ENCODE measurements around the gene TFCP2L1.

The TFCP2L1 gene

DNA sequence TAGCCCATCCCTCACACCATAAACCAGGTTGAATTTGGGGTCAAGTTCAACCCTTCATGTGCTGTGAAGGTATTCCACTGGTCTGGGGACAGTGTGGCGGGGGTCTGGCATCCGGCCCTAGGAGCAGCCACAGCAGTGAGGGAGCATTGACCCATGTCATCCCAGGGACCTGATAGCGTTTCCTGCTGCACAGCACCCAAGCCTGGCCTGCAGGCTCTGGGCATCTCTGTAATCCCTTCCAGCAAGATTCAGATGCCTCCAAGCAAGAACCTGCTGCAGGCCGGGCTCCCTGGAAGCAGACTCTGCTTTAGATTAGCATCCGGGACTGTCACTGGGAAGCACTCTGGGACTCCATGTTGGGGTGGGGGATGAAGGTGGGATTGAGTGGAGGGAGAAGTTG is 90.4 kb downstream of the TFCP2L1 start:
- Mint-ChIP-seq H3K36me3 (no peaks in the 10 kb centered on the region), H3K27me3 (peaks cover 1% of the 10 kb centered on the region), H3K4me3 (no peak overlapping the region), H3K27ac (no peak overlapping the region), H3K4me1 (no peaks in the 10 kb centered on the region), H3K9me3 (no peaks in the 10 kb centered on the region)

DNA sequence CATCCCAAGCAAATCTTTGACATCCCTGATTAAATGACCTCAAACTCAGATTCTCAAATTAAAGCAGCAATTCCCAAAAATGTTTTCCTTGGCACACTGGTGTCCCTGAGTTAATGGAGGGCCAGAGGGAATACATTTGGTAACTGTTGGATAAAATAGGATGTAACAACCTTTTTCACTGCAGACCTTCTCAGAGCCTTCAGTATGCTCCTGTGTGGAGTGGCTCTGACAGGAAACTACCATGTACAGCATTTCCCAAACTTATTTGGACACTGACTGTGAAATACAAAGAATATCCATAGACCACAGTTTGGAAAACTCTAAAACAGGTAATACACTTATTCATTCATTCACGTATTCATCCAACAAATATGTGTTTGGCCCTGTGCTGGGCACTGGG is 91.8 kb downstream of the TFCP2L1 start:
- Mint-ChIP-seq H3K27ac (no peak overlapping the region), H3K9me3 (no peaks in the 10 kb centered on the region), H3K4me1 (no peaks in the 10 kb centered on the region), H3K4me3 (no peak overlapping the region), H3K36me3 (no peaks in the 10 kb centered on the region), H3K27me3 (peaks cover 1% of the 10 kb centered on the region)

DNA sequence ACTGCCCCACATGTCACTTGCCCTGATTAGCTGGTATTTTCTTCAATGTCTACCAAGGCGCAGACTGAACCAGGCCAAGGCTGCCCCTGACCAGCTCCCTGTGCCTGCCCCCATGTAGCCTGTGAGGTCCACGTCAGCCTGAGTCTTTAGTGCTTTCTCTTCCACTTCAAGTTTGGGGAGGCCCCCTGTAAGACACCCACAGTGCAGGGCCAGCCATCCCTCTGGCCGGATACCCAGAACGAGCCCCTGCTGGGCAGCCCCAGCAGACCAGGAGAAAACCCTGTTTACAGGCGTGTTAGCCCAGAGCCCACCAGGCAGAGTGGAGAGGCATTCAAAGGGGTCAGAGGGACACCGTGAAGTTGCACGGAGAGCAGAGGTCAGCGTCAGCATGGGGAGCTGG is 92.4 kb downstream of the TFCP2L1 start:
- H3K27me3 Mint-ChIP-seq = peaks cover 1% of the 10 kb centered on the region
- no peak overlapping the region for H3K4me3 Mint-ChIP-seq
- H3K4me1 Mint-ChIP-seq = no peaks in the 10 kb centered on the region
- H3K27ac Mint-ChIP-seq = no peak overlapping the region
- H3K36me3 Mint-ChIP-seq = no peaks in the 10 kb centered on the region
- no peaks in the 10 kb centered on the region for H3K9me3 Mint-ChIP-seq

DNA sequence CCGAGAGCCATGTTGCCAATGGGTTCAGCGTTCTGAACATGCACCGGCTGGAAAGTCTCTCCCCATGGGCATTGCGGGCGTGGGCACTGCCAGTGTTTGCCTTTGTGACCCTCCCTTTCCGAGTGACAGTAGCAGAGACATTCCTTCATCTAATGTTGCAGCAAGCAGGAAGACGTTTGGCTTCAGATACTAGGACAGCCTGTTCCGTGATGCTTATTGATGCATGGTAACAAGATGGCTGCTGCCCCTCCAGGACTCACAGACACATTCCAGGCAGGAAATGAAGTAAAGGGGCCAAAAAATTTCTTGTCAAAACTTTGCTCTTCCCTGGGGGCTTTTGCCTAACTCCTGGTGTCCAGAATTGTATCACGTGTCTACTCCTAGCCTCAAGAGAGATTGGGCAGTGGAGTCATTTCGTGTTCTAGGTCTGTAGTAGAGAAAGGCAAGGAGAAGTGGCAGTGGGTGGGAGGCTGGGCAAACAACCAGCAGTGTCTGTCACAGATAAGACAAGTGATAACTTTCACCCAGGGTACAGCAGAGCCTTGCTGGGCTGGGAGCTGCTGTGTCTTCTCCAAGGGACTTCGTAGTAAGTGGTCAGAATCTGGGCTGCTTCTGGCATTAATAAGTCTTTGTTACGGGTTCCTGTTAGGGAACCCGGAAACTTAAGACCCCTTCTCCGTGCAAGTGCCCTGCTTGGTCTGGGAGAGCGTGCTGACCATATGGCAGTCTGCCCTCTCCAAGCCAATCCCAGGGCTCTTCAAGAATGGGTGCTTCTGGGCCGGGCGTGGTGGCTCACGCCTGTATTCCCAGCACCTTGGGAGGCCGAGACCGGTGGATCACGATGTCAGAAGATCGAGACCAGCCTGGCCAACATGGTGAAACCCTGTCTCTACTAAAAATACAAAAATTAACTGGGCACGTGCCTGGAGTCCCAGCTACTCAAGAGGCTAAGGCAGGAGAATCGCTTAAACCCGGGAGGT is 93.5 kb downstream of the TFCP2L1 start:
- H3K27me3 Mint-ChIP-seq = peaks cover 1% of the 10 kb centered on the region
- no peak overlapping the region for H3K27ac Mint-ChIP-seq
- H3K36me3 Mint-ChIP-seq = no peaks in the 10 kb centered on the region
- H3K4me3 Mint-ChIP-seq = no peak overlapping the region
- H3K9me3 Mint-ChIP-seq = no peaks in the 10 kb centered on the region
- H3K4me1 Mint-ChIP-seq = no peaks in the 10 kb centered on the region

DNA sequence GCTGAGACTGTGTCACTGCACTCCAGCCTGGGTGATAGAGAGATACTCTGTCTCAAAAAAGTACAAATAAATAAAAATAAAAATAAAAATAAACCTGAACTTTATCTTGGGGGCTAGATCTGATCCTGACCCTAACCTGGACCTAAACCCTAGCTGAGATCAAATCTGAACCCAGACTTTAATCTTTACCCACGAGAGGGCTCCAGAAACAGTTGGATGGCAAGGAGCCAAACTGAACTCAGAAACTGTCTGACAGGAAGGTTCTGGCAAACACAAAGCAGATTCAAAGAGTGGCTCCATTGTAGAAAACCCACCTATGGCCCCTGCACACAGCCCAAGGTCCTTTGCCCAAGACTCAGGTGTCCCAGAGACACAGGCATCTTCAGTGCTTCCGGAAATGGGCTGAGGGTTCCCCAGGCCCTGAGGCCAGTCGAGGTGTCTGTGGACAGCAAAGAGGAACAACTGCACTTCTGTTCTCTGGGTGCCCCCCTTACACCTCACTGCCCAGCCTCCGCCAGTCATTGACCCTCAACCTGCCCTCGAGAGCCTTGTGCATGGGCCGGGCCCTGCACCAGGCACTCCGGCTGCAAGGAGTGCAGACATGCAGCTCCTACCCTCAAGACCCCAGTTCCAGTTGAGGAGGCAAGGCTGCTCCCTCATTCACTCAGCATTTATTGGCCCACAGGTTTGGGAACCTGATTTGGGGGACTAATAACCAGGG is 95.2 kb downstream of the TFCP2L1 start:
- Mint-ChIP-seq H3K27me3 (no peaks in the 10 kb centered on the region), H3K9me3 (no peaks in the 10 kb centered on the region), H3K27ac (no peak overlapping the region), H3K4me3 (no peak overlapping the region), H3K4me1 (no peaks in the 10 kb centered on the region), H3K36me3 (no peaks in the 10 kb centered on the region)

DNA sequence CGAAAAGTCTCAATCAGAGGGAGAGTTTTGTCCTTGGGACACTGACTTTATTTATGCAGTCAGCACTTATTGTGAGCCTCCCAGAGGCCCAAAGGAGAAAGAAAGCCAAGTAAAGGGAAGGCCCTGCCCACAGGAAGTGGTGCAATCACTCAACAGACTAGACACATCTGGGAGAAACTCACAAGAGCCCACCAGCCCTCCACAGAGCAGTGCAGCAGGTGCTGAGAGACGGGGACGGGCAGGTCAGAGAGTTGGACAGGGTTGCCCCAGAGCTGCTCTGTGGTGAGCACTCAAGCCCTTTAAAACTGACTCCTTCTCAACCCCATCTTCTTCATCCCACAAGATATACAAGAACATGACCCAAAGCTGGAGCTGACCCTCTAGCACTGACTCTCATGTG is 96.0 kb downstream of the TFCP2L1 start:
- H3K36me3 Mint-ChIP-seq = no peaks in the 10 kb centered on the region
- no peak overlapping the region for H3K27ac Mint-ChIP-seq
- no peak overlapping the region for H3K4me3 Mint-ChIP-seq

DNA sequence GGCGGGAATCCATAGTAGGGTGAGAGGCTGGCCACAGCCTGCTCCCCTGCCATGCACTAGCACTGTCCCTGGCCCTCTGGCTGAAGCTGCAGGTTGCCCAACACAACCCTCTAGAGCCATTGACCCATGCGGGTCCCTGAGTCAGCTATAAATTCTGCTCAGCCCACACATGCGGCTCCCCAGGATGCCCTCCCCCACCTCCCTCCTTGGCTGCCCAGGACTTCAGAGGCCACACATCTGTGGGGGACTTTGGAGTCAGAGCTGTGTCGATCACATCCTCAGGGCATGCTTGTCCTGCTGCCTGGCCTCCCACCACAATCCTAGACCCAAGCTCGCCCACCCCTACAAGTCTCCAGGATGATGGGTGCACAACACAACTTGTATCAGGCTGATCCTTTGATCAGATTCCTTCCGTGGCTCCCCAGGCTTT is 97.0 kb downstream of the TFCP2L1 start:
- H3K36me3 Mint-ChIP-seq = no peaks in the 10 kb centered on the region

More for the DNA sequence above, 96.0 kb downstream of the TFCP2L1 start:
- no peaks in the 10 kb centered on the region for H3K4me1 Mint-ChIP-seq
- no peaks in the 10 kb centered on the region for H3K9me3 Mint-ChIP-seq
- no peaks in the 10 kb centered on the region for H3K27me3 Mint-ChIP-seq

DNA sequence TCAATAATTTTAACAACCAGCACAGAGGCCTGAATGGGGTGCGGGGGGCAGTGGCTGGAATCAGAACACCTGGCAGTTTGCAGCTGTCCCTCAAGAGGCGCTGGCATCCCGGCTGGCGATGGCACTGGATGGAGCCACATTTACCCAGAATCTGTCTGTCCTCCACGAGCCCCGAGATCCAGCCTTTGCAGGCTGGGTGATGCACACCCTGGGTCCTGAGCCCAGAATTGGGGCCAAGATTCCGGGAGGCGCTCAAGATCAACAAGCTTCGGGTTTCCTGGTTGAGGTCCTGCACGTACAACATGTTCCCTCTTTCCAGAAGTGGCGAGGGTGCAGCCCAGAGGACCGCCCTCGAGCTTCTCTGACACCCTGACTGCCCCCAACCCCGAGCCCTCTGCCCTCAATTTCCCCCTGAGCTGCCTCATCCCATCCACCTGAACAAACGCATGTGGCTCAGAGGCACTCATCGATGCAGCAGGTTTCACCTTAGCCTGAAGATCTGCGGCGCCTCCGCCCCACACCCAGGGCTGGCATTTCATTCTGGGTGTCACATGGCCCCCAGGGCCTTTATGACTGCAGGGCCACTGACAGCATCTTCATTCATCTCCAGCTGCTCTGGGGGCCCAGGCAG is 97.5 kb downstream of the TFCP2L1 start:
- Mint-ChIP-seq H3K27ac (no peak overlapping the region), H3K36me3 (no peaks in the 10 kb centered on the region), H3K9me3 (no peaks in the 10 kb centered on the region), H3K4me3 (no peak overlapping the region), H3K4me1 (no peaks in the 10 kb centered on the region), H3K27me3 (no peaks in the 10 kb centered on the region)

More for the DNA sequence above, 97.0 kb downstream of the TFCP2L1 start:
- no peak overlapping the region for H3K4me3 Mint-ChIP-seq
- no peaks in the 10 kb centered on the region for H3K27me3 Mint-ChIP-seq
- no peaks in the 10 kb centered on the region for H3K4me1 Mint-ChIP-seq
- H3K9me3 Mint-ChIP-seq = no peaks in the 10 kb centered on the region
- H3K27ac Mint-ChIP-seq = no peak overlapping the region

- no peak overlapping the region for H3K27ac Mint-ChIP-seq
- H3K36me3 Mint-ChIP-seq = no peaks in the 10 kb centered on the region
- H3K9me3 Mint-ChIP-seq = no peaks in the 10 kb centered on the region
- H3K4me1 Mint-ChIP-seq = no peaks in the 10 kb centered on the region
- no peaks in the 10 kb centered on the region for H3K27me3 Mint-ChIP-seq
- H3K4me3 Mint-ChIP-seq = no peak overlapping the region
Measured at GRCh38 chr2:121186261-121186660, 98.7 kb downstream of the TFCP2L1 start.

- Mint-ChIP-seq H3K4me1 (no peaks in the 10 kb centered on the region), H3K27ac (no peak overlapping the region), H3K4me3 (no peak overlapping the region), H3K27me3 (no peaks in the 10 kb centered on the region), H3K9me3 (no peaks in the 10 kb centered on the region), H3K36me3 (no peaks in the 10 kb centered on the region)
Measured at GRCh38 chr2:121185571-121186074, 99.4 kb downstream of the TFCP2L1 start.

GRCh38 chr2:121185111-121185510 is 99.9 kb downstream of the TFCP2L1 start:
- H3K4me3 Mint-ChIP-seq = no peak overlapping the region
- no peaks in the 10 kb centered on the region for H3K27me3 Mint-ChIP-seq
- H3K4me1 Mint-ChIP-seq = no peaks in the 10 kb centered on the region
- no peaks in the 10 kb centered on the region for H3K9me3 Mint-ChIP-seq
- H3K36me3 Mint-ChIP-seq = no peaks in the 10 kb centered on the region
- H3K27ac Mint-ChIP-seq = no peak overlapping the region

DNA sequence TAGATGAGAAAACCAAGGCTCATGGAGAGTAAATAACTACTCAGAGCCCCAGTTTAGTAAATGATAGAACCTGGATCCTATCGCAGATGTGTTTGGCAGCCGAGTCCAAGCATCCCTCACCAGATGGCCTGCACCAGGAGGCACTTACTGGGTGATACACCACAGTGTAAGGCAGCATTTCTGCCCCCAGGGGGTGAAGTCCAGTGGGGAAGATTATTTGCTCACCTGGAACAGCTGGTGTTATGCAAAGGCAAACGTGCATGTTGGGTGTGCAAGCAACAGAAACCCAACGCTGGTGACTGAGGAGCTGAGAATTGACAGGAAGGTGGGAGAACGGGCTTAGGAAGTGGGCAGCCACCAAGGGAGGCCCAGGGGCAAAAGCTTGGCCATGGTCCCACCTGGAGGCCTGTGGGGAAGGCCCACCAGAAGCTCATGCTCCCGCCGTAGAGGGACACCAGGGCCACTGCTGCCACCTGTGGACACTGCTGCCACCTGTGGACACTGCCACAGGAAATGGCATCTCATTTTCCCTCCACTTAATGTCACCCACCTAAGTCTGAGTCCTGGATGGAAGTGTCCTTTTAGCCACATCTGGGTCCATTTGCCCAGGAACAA is 100.6 kb downstream of the TFCP2L1 start:
- Mint-ChIP-seq H3K4me1 (no peaks in the 10 kb centered on the region), H3K9me3 (no peaks in the 10 kb centered on the region), H3K27ac (no peak overlapping the region), H3K27me3 (no peaks in the 10 kb centered on the region), H3K4me3 (no peak overlapping the region), H3K36me3 (no peaks in the 10 kb centered on the region)

GRCh38 chr2:121182520-121182919 is 102.5 kb downstream of the TFCP2L1 start:
- Mint-ChIP-seq H3K36me3 (no peaks in the 10 kb centered on the region), H3K4me1 (no peaks in the 10 kb centered on the region), H3K27ac (no peak overlapping the region), H3K4me3 (no peak overlapping the region), H3K9me3 (no peaks in the 10 kb centered on the region), H3K27me3 (no peaks in the 10 kb centered on the region)

DNA sequence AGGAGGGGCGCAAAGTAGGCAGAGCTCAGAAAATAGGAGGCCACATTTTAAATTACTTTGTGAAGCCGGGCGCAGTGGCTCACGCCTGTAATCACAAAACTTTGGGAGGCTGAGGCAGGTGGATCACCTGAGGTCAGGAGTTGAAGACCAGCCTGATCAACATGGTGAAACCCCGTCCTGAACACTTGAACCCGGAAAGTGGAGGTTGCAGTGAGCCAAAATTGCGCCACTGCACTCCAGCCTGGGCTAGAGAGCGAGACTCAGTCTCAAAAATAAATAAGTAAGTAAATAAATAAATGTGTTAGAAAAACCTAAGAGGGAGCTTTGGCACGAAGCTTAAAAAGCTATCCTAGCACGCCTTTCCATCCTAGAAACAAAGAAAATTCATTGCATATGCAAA is 105.5 kb downstream of the TFCP2L1 start:
- H3K36me3 Mint-ChIP-seq = no peaks in the 10 kb centered on the region
- H3K9me3 Mint-ChIP-seq = no peaks in the 10 kb centered on the region
- H3K4me1 Mint-ChIP-seq = no peaks in the 10 kb centered on the region
- no peak overlapping the region for H3K27ac Mint-ChIP-seq
- no peak overlapping the region for H3K4me3 Mint-ChIP-seq
- H3K27me3 Mint-ChIP-seq = peaks cover 3% of the 10 kb centered on the region

DNA sequence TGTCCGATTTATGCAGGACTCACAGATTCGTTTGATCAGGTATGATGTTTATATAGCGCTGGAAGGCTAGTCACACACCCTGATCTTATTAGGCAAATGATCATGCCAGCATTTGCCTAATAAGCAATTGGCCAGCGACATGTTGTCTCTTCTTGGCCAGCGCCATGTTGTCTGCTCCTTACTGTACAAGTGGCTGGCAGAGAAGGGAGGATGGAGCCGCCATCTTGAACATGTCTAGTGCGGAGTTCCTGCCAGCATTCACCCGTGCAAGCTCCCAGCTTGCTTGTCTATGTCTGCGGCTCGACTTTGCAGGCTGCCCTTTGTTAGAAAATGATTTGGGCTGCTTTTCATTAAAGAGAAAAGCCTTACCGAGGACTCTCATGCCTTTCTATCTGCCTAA is 106.3 kb downstream of the TFCP2L1 start:
- Mint-ChIP-seq H3K27ac (no peak overlapping the region), H3K4me1 (no peaks in the 10 kb centered on the region), H3K27me3 (peaks cover 3% of the 10 kb centered on the region), H3K4me3 (no peak overlapping the region), H3K36me3 (no peaks in the 10 kb centered on the region), H3K9me3 (no peaks in the 10 kb centered on the region)

Measured in activated naive CD4-positive, alpha-beta T cell treated with anti-CD3 and anti-CD28 coated beads, Interleukin-2, amount 50 U/mL, for 24 hours (primary cell).